PC-3 (cell line): Measurements from ENCODE around the gene PRR36.

Experiments
- CTCF ChIP-seq: fragments of 300-600 bp; sonication (generic); conservative IDR thresholded peaks from 2 replicates; pipeline ENCODE4 v1.5.1; 2017; ENCODE audit warnings: antibody characterized with exemption, low read depth, mild to moderate bottlenecking, low read length
- EZH2phosphoT487 ChIP-seq: fragments of 300-600 bp; sonication (generic); IDR thresholded peaks from 2 replicates; pipeline ENCODE4 v1.6.1; 2018; ENCODE audit warnings: mild to moderate bottlenecking, antibody characterized with exemption, low read length, borderline replicate concordance

- TF ChIP-seq CTCF (no peak), EZH2phosphoT487 (no peak)
Observed at GRCh38 chr19:7860714-7861618, 13.2 kb downstream of the PRR36 start.
